B cell (primary cell): ENCODE data around the gene PHC3.

ENCODE experiments used
- CTCF ChIP-seq: fragments of 200-600 bp; IDR thresholded peaks from one replicate; pipeline ENCODE4 v1.8.0; 2022; ENCODE audit warnings: antibody characterized with exemption, mild to moderate bottlenecking
- EZH2 ChIP-seq: IDR thresholded peaks from 2 replicates; pipeline ENCODE4 v1.6.1; 2012; ENCODE audit warnings: borderline replicate concordance, low read depth, mild to moderate bottlenecking, moderate library complexity, low read length; ENCODE audit not compliant: insufficient read depth, poor library complexity, severe bottlenecking

GRCh38 chr3:170062769-170063168 is 118.8 kb downstream of the PHC3 start:
- no peak for TF ChIP-seq CTCF
- no peak for TF ChIP-seq EZH2
